HL-60 (cell line): ENCODE data around the gene NOTUM.
"Not testable (repeated sequence)": the region's sequence is repeated elsewhere in the genome, so short reads cannot be mapped to it uniquely, and the experiment has no call there.

Experiments
- GABPA ChIP-seq: IDR thresholded peaks from 2 replicates; pipeline ENCODE4 v1.6.1; 2012; ENCODE audit warnings: low read depth
- POLR2AphosphoS5 ChIP-seq: IDR thresholded peaks from 2 replicates; pipeline ENCODE4 v1.6.1; 2012; ENCODE audit warnings: low read depth
- SPI1 ChIP-seq: IDR thresholded peaks from 2 replicates; pipeline ENCODE4 v1.6.1; 2012; ENCODE audit warnings: low read depth, mild to moderate bottlenecking, borderline replicate concordance
- TF ChIP-seq, protein P1 (sequence below): IDR thresholded peaks from one replicate; pipeline ENCODE4 v1.5.1; 2011; ENCODE audit warnings: low read length, control low read depth, inconsistent platforms; ENCODE audit not compliant: insufficient read depth

DNA sequence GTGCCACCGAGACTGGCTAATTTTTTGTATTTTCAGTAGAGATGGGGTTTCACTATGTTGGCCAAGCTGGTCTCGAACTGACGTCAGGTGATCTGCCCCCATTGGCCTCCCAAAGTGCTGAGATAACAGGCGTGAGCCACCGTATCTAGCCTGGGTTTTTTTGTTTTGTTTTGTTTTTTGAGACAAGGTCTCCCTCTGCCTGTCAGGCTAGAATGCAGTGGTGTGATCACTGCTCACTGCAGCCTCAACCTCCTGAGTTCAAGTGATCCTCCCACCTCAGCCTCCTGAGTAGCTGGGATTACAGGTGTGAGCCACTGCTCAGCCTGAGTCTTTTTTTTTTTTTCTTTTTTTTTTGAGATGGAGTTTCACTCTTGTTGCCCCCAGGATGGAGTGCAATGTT is 7.5 kb downstream of the NOTUM start:
- TF ChIP-seq, protein P1, sequence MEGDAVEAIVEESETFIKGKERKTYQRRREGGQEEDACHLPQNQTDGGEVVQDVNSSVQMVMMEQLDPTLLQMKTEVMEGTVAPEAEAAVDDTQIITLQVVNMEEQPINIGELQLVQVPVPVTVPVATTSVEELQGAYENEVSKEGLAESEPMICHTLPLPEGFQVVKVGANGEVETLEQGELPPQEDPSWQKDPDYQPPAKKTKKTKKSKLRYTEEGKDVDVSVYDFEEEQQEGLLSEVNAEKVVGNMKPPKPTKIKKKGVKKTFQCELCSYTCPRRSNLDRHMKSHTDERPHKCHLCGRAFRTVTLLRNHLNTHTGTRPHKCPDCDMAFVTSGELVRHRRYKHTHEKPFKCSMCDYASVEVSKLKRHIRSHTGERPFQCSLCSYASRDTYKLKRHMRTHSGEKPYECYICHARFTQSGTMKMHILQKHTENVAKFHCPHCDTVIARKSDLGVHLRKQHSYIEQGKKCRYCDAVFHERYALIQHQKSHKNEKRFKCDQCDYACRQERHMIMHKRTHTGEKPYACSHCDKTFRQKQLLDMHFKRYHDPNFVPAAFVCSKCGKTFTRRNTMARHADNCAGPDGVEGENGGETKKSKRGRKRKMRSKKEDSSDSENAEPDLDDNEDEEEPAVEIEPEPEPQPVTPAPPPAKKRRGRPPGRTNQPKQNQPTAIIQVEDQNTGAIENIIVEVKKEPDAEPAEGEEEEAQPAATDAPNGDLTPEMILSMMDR = not testable (repeated sequence)
- not testable (repeated sequence) for TF ChIP-seq POLR2AphosphoS5, GABPA, SPI1
